HuH-7.5 (cell line): ENCODE data around the gene WDR19.

Experiments used
- DNase-seq: peaks from one replicate; pipeline ENCODE4 v3.0.0; 2011; ENCODE audit warnings: low spot score

Gene WDR19

DNA sequence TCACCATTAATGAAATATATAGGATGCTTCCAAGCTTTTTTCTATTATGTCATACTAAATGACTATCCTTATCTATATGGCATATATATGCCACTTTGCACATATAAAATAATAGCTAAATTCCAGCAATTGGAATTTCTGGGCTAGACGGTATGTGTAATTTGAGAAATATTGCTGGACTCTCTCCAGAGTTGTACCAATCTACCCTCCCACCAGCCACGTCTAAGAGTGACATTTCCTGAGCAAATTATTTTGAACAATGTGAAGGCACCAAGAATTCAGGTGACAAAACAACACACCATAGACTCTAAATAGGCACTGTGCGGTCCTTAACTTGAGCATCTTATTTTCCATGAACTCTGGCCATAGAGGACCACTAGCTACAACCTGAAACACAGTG is 121.5 kb downstream of the WDR19 start:
- DNase-seq, result no peak

DNA sequence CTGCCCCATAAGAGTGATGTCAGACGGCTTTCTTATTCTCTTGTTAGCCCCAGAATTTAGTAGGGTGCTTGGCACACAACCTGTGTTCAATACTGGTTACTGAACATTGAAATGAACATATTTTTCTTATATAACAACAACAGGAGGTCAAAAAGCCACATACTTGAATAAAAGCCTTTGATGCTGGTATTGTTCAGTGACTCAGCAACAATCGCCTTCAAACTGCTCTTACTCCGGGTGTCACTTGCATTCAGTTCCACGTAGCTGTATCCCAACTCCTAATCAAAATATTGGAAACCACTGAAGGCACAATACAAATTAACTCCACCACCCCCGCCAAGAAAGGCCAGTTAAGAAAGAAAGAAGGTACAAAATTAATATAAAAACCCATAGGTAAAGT is 122.3 kb downstream of the WDR19 start:
- DNase-seq, result no peak

DNA sequence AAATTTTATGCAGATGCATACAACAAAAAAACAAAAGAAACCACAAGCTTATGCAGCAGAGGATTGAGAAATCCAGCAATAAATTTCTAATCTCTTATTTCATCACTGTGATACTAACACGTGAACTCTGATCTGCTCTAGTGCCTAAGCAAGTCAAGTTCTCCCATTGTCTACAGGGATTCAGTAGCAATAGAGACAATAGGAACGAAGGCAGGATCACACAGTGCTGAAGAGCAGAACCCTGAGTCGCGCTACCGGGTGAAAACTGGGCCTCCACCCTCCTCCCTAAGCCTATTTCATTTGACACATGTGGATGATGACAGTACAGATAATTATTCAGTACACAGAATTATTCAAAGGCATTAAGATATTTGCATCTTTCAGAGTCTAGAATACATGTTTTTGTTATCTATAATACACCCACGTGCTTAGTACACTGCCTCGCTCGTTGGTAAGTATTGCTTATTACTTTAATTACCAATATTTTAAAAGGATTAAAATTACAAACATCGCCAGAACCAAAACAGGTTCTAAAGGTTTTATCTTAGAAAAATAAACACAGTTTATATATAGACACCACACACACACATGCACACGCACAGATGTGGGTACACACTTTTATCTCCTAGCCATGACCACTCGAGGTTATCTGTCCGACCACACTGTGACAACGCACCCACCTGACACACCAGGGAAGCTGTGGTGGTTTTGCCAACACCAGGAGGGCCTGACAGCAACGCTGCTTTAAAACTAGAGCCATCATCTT is 123.8 kb downstream of the WDR19 start:
- no peak for DNase-seq

DNA sequence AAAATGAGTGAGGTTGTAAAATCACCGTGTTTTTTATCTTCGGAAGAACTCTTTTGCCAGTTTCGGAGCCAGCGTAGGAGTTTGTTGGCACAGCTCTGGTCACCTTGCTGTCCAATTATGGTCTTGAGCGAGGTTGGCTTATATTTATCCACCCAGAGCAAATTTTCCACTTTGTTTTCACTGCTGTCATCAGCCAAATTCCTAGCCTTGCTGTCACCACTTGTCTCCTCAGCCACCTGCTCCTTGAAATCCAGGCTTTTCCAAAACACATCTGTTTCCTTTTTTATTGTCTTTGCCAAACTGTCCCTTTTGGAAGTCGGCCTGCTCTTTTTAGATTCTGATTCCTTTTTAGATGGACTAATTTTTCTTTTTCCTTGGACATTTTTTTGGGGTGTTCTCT is 126.3 kb downstream of the WDR19 start:
- DNase-seq, result no peak

DNA sequence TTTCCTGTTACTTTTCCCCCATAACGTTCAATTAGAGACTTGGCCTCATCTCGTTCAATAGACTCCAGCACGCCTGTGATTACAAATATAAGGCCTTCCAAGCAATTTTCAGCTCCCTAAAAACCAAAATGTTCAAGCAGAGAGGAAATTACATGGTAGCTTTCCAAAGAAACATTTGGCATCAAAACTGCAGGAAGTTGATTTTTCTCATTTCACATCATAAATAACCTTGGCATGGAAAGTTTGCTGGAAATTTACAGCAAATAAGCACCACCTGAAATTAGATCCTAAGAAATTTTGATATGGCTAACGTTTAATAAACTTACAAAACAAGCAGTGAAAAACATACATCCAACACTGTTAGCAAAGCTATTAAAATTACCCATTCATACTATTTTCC is 130.5 kb downstream of the WDR19 start:
- no peak for DNase-seq

DNA sequence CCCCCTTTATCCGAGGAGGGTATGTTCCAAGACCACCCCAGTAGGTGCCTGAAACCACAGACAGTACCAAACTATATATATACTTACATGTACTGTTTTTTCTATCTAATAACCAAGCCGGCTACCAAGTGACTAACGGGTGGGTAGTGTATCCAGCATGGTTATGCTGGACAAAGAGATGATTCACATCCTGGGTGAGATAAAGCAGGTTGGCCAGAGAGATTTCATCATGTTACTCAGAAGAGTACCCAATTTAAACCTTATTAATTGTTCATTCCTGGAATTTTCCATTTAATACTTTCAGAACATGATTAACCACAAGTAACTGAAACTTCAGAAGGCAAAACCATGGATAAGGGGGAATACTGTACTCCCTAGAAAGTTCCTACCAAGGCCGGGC is 137.3 kb downstream of the WDR19 start:
- DNase-seq, result no peak

DNA sequence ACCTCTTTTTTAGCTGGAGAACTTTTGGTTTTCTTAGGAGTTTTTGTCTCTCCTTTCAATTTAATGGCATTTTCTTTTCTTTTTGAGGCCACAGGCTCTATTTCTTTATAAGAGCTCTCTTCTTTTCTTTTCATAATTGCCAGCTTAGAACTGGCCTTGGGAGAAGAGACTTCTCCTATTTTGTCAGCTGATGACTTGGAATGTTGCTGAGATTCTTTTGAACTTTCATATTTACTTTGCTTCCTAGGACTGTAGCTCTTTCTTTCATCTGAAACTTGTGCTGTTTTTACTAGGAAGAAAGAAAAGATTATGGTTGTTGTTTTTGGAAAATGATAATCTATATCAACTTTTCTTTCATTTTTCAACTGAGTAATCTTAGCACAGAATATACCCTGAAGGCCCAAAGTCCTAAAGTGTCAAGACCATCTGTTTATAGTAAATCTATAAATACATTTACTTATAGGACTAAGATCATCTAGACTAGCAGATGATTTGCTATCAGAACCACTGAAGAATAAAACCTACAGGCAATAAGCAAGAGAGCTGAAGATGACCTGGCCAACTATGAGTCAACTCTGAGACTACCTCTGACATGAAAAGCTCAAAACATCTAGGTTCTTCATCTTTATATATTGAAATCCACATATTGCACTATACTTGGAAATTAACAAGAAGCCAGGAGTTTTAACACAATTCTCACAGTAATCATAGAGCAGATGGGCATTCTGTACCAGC is 138.2 kb downstream of the WDR19 start:
- no peak for DNase-seq

DNA sequence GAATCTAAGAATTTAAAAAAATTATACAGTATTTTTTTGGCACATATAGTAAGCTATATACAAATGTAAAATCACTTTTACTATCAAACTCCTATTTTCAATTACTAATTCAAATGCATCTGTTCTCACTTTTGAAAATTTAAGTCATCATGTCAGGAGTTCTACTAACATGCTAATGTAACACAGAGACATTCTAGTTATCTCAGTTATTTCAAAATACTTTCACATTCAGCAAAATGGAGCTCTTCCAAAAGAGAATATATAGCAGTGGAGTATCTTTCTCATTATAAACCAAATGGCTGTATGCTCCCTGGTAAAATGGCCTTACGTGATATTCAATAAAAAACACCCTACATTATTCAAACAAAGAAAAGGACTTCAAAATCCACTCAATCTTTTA is 141.5 kb downstream of the WDR19 start:
- DNase-seq, result no peak

DNA sequence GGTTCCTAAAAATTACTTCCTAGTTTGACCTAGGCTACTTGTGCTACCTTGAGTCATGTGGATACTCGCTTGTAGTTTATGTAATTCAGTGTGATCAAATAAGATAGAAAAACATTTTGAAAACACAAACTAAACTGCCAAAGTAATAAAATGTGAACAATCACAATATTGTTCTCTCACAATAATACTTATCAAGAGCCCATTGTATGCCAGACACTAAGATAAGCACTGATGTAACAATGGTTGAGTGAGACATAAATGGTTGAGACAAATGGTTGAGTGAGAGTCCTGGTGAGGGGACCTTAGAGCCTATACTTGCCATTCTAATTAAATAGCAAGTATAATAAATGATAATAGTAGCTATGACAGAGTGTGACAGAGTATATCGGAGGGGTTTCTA is 142.1 kb downstream of the WDR19 start:
- no peak for DNase-seq

DNA sequence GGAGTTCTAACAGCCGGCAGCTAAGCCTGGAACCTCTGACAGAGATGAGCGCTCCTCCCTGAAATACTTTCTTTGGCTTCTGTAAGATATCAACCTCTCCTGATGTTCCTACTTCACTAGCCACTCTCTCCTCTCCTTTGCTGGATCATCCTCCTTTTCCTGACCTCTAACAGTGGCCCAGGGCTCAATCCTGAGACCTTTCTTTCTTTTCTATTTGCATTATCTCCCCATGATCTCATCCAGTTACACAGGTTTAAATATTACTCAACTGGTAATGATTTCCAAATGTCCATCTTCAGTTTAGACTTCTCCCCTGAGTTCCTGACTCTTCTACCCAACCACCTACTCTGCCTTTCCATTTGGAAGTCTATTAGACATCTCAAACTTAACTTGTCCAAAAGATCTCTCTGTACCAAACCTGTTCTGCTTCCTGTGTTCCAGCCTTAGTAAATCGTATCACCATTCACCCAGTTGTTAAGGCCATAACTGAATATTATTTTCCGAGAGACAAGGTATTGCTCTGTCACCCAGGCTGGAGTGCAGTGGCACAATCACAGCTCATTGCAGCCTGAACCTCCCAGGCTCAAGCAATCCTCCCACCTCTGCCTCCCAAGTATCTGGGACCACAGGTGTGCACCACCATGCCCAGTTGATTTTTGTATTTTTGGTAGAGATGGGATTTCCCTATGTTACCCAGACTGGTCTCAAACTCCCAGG is 142.7 kb downstream of the WDR19 start:
- DNase-seq, result peak; percentile 12

DNA sequence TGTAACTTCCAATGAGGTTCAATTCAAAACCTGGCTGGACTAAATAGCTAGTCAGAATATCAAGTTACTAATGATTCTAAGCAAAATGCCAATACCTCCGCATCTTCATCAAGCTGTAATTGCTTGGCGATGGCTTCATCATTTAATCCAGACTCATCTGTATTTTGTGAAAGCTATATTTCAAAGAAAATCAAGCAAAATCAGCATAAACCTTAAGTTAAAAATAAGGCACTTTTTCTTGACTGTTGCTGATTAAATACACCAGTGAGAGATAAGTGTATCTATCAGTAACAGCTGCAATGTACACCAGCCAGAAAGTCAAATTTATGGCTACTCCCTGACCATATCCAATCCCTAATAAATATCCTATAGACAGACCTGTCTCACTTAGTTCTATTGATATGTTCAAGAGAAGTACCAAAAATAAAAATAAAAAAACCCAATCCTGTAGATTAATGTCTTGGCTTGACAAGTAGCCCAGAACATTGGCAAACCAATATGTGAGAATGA is 144.2 kb downstream of the WDR19 start:
- DNase-seq, result no peak

DNA sequence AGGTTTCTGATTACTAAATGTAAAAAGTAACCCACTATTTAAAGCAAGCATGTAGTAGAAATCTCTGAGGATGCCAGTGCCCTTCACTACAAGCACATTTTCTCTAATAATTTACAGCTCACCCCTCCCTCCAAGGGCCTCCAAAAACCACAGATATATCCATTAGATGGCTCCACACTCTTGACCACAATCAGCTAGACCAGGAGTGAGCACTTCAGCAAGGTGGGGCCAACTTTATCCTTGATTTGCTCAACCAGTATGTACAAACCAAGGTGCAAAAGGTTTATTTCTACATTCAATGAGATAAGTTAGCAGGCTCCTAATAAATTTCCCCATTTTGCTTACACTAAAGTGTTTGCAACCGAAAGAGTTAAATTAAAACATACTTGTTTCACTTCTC is 148.0 kb downstream of the WDR19 start:
- DNase-seq, result no peak

DNA sequence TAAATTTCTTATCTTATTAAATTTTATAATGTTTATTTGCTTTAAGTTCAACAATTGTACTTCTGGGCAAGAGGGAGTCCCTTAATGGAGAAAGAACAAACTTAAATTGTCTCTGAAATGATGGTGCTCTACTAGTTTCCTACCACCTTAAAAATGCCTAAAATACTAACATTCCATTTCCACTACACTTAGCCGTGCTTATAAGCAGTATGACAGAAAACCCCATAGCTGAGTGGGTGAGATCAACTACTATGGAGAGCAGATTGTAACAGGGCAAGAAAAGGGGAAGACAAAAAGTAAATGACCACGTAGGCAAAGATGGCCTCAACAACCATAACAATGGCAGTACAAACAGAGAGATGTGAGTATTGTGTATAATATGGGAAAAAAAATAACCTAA is 148.9 kb downstream of the WDR19 start:
- DNase-seq, result no peak
